T-helper 22 cell (primary cell): Measurements from ENCODE around the gene TRIM9.

Source experiments
- DNase-seq: peaks from one replicate; pipeline ENCODE4 v3.0.0-alpha.2; 2020; ENCODE audit warnings: low read depth

TRIM9 gene

DNA sequence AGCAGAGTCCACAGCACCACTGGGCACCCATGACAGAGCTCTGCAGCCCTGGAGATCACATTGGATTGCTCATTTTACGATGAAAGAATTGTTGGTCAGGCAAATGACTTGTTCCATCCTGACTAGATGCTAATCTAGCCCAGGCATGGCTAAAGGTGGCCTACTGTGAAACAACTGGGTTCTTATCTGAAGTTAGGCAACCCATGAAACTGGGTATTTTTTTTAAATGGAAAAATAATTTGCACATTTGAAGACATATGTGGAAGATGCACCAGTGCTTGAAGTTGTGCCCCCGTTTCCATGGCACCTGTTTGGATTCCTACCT, 158.9 kb downstream of the TRIM9 start:
- no peak for DNase-seq

DNA sequence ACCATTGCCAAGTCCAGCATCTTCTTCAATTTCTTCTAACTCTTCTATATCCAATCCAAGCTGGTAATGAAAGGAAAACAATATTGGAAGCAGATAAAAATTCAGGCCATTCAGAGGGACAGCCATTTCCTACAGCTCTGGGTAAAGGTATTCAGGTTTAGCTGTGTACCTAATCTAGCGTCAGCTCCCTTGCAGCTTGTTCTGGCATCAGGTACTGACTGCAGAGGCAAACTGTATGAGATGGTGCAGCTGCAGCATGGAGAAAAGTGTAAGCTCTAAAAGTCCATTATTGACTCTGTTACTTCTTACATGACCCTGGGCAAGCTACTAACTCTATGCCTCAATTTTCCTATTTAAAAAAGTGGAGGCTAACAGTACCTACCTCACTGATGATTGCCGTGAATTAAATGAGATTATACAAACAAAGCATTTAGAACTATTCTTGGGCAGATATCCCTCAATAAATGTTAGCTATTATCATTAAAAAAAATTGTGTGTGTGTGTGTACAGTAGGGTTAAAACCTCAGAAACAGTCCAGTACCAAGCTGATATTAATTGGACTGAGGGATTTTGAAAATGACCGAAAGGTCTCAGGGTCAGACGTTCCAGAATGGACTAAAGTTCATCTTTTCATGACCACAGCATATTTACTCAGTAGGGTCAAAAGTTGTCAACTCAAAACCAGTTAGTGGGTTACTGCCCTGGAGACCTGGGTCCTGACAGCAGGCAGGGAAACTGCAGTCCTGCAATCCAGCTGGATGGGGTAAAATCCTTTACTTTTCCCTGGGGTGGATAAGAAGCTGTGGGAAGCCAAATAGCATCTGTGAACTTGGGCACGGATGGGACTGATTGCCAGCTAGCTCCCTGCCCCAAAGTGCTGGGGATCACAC, 159.5 kb downstream of the TRIM9 start:
- DNase-seq, result no peak

GRCh38 chr14:50932592-50933495, 162.1 kb downstream of the TRIM9 start:
- no peak for DNase-seq

DNA sequence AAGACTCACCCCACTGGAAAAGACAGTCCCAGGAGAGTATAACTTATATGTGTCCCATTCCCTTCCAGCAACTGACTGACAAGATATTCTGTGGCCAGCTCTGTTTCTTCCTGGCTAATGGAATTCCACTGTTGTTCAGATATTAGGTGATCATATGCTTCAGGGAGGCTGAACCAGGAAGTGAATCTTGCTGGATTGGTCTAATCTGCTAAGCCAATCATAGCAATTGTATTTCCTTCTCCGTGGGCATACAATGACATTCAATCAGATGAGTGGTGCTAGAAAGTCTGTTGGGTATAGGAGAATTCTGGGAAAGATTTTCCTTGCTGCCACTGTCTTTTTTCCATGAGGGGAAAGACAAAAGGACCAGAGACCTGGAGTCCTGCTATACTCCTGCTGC, 162.7 kb downstream of the TRIM9 start:
- no peak for DNase-seq

- DNase-seq, result no peak
Measured at GRCh38 chr14:50931559-50931958, 163.3 kb downstream of the TRIM9 start.

DNA sequence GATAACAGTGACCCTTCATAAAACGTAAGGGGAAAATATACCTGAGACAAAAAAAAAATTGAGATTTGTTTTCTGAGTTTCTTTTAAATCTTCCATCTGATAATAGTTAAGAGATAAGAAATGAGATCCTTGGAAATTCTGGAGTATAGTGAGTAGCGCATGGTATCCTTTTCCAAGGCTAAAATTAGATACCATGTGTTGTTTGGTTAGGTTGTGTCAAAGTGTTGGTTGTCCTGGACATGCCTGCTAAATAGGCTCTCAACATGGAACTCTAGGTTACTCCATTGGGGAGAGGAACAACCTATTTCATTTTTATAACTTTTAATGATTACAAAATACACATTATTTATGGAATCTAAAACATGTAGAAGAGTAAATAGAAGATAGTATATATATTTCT, 165.4 kb downstream of the TRIM9 start:
- no peak for DNase-seq

- no peak for DNase-seq
Measured at GRCh38 chr14:50928002-50928635, 166.8 kb downstream of the TRIM9 start.

DNA sequence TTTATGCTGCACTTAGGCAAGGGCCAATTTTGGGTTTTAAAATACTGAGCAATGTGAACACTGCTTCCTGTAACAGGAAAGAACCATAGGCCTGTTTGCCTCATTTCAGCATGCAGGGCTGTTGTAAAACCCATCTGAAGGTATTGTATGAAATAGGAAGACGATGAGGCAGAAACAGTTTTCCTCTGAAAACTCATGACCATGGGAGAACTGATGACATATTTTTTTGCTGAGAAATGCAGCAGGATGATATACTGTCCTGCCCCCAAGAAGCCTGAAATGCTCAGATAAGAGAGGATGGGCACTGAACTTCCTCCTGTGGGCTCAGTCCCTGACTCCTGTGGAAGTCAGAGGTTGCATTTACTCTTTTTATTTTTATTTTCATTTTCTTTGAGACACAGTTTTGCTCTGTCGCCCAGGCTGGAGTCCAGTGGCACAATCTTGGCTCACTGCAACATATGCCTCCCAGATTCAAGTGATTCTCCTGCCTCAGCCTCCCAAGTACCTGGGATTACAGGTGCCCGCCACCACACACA, 168.0 kb downstream of the TRIM9 start:
- no peak for DNase-seq
